Measurements from ENCODE around the gene RSPO4.

Gene RSPO4

DNA sequence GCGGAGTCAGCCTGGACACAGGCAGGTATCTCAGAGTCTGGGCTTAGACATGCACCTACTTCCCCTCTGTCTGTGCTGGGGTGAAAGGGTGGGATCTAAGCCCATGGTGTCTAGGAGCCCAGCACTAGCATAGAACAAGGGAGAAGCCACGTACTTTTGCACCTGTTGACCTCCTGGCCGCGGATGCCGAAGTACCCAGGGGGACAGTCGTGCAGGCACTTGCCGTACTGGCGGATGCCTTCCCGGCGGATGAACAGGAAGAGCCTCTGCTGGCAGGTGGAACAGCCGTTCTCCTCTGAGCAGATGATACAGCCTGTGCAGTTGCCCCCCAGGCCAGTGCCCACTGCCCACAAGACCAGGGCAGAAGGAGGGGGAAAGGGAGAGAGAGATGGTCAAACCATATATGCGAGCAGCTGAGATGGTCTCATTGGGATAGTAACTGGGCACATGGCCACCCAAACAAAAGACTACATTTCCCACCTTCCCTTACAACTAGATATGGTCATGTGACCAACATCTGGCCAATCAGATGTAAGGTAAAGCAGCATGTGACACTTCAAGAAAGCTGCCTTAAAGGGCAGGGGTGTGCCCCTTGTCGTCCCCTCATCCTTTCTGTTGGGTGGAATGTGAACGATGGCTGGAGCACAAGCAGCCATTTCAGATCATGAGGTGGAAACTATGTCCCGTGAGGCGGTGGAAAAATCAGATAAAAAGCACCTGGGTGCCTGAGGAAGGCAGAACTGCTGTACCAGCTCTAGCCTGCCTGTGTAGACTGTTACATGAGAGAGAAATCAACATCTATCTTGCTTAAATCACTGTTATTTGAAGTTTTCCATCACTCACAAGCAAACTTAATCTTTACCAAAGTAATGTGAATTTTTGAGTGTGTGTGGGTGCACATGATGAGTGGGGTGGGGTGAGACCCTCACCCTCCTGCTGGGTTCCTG is 34.0 kb downstream of the RSPO4 start:
- no peak for DNase-seq (ENCODE audit: low read depth in 2 of 2)

DNA sequence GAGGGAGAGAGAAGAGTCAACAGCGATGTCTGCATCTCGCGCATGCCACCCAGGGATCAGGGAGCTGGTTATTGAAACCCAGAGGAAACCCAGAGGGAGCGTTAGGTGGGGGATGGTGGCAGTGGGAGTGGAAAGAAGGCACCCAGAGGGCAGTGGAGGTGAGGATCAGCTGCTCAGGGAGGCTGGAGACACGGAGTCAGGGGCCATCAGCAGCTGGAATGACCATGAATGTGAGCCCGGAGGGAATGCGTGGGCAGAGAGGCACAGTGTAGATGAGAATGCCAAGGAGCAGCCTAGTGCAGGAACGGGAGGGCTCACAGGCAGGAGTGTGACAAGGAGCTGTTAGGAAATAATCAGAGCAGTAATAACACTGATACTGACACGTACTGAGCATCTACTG is 36.2 kb downstream of the RSPO4 start:
- no peak for DNase-seq (ENCODE audit: low read depth in 2 of 2)

DNA sequence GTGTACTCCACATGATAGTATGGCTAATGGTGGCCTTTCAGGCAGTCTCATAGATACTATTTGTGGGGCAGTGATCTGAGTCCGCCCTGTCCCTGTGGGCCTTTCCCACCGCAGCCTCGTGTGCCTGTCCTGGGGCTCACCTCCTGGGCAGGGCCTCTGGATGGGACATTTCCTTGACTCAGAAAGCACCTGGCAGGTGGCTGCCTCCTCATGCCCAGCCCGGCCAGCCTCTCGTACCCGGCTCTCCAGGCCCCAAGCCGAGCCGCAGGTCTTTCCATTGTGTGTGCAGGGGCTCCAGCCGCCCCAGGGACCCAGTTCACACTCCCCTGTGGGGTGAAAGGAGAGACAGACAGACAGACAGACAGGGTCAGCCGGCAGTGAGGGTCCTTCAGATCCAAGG is 38.3 kb downstream of the RSPO4 start:
- DNase-seq (ENCODE audit: low read depth in 2 of 2), result no peak

DNA sequence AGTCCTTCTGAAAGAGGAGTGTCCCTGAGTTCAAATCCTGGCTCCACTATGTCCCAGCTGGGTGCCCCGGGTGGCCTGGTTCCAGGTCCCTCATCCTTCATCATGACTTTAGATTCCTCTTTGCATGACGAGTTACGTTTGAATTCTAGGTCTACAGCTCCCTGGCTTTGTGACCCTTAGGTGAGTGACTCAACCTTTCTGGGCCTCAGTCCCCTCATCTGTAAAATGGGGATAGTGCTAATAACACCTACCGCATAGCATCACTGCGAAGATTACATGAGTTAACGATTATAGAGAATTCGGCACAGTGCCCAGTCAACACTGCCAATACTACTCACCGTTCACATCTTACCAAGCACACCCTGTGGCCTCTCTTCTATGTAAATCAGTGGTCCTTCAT is 39.4 kb downstream of the RSPO4 start:
- no peak for DNase-seq (ENCODE audit: low read depth in 2 of 2)

DNA sequence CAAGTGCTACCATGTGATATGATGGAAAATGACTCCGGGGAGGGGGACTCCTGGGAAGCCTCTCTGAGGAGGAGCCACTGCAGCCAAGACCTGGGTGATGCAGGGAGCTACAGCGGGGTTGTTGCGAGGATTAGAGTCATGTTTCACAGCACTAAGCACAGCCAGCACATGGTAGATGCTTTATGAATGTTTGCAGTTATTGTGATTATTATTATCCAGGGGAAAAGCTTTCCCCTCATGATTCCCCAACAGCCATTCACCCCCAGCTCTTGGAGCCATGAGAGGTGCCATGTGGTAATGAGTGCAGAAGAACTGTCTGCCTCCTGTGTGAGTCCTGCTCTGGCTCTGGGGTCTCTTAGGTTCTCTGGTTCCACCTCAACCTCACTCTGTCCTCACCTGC is 39.9 kb downstream of the RSPO4 start:
- no peak for DNase-seq (ENCODE audit: low read depth in 2 of 2)

DNA sequence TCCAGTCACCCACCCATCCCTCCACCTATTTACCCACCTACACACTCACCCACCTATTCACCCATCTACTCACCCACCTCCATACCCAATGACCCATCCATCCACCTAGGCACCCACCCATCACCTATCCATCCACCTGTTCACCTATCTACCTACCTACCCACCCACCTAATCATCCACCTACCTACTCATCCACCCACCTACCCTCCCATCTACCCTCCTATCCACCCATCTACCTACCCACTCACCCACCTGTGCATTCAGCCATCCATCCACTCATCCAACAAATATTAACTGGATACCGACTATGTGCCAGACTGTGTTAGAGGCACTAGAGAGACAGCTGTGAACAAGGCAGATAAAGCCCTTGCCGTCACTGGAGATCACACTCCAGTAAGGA is 40.3 kb downstream of the RSPO4 start:
- DNase-seq (ENCODE audit: low read depth in 2 of 2), result no peak

DNA sequence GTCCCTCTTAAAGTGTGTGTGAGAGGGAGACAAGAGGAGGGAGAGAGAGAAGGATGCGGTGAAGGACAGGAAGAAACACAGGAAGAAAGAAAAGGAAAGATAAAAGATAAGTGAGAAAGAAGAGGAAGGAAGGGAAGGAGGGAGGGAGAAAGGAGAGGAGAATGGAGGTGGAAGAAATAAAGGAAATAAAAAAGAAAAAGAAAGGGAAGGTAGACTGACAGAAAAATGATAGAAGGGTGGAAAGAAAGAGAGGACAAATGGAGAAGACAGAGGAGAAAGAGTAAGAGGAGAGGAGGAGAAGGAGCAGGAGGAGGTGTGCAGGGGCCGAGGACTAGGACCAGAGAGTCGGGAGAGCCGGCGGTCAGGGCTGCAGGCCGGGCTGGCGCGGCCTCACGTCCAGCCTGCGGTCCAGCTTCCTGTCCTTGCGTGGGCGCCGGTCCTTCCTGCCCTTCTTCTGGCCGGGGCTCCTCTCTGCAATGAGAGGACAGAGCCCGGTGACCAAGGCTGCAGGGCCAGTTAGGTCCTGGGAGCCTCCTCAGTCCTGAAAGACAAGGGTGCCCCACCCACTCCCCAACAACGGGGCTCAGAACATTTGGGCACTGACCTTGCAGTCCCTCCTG is 42.0 kb downstream of the RSPO4 start:
- DNase-seq (ENCODE audit: low read depth in 2 of 2), result no peak

DNA sequence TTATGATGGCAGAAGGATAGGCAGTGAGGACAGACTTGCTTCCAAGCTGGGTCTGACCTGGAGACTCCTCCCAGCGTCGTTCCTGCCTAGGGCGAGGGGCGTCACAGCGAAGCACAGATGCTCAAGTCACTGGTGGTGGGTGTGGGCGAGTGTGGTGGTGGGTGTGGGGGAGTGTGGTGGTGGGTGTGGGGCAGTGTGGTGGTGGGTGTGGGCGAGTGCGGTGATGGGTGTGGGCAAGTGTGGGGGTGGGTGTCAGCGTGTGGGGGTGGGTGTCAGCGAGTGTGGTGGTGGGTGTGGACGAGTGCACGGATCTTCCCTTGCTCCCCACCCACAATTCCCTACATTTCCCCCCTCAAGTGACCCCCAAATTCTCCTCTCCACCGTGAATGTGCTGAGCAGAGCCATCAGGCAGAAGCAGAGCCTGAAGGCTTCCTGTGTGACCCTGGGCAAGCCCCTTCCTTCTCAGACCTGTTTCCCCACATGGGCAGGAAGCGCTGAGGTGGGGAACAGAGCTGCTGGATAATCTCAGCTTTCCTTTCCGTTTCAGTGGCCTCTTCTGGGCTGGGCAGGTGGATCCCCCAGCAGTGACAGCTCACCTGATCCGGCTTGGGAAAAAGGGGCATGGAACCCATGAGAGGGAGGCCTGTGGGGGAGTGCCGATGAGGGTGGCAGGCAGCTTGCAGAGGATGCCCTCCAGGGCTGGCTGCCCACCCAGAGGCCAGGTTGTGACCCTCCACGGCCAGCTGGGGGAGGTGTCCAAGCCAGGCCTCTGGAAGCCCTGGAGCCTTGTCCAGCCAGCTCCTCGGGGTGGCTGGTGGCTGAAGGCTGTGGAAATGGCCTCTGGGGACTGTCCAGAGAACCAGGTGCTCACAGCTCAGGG is 42.9 kb downstream of the RSPO4 start:
- no peak for DNase-seq (ENCODE audit: low read depth in 2 of 2)

DNA sequence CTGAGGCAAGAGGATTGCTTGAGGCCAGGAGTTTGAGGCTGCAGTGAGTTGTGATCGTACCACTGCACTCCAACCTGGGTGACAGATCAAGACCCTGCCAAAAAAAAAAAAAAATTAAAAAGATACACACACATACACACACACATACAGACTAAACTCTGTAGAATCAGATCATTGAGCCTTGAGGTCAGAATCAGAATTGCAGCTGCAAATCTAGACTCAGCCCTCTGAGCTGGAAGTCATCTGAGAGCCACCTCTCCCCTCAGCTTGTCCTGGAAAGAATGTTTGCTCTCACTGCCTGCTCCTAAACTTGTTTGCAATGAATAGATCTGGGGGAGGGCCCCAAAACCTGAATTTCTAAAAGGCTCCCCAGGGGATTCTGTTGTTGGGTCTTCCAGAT is 44.6 kb downstream of the RSPO4 start:
- DNase-seq (ENCODE audit: low read depth in 2 of 2), result no peak

DNA sequence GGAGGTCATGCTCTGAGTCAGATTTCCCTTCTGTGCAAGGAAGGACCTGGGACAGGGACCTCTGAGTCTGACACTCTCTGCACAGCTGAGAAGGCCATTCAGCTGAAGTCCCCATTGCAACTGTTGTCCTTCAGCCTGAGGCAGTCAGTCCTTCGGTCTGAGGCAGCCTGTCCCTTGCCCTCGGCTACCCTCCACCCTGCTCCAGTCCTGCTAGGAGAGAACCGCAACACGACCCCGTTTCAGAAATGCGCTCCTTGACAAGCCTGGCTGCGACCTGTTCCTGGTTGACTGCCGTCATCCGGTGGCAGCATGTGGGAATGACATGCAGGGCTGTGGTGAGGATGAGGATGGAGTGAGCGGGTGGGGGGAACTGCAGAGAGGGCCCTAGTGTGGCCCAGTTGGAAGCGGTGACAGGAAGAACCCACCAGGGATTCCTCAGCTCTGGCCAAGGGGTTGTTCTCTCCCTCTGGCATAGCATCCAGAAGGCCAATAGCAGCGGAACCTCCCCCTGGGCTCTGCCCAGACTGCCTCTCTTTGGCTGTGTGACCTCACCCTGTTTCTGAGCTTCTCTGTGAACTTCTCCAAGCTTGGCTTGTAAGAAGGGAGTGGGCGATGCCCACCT is 45.7 kb downstream of the RSPO4 start:
- DNase-seq (ENCODE audit: low read depth in 2 of 2), result peak; percentile 67 to 69

DNA sequence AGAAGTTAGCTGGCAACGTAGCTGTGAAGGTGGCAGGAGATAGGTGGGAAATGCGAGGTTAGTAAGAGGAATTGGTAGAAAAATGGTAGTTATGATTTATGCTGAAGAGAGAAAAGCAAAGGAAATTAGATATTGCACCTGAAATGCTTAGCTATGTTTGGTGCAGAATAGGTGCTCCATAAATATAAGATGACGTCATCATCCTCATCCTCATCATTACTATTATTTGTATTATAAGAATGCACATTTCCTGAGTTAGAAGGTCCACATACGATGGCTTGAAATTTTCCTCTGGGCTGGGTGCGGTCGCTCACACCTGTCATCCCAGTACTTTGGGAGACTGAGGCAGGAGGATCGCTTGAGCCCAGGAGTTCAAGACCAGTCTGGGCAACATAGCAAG is 46.5 kb downstream of the RSPO4 start:
- no peak for DNase-seq (ENCODE audit: low read depth in 2 of 2)

DNA sequence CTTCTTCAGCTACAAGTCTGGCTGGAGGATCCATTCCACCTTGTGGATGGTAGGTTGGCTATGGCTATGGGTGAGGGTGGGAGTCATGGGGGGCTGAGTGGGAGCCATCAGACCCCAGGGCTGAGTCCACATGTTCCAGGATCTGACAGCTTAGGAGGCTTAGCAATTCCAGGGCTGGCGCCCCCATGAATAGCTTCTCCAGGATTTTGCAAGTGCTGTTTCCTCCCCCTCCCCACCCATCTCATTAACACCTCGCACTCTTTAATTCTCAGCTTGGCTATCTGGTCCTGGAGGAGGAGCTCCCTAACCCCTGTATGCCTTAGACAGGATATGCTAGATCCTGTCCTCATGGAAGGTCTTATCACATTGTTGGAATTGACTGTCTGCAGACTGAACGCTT is 47.0 kb downstream of the RSPO4 start:
- no peak for DNase-seq (ENCODE audit: low read depth in 2 of 2)

DNA sequence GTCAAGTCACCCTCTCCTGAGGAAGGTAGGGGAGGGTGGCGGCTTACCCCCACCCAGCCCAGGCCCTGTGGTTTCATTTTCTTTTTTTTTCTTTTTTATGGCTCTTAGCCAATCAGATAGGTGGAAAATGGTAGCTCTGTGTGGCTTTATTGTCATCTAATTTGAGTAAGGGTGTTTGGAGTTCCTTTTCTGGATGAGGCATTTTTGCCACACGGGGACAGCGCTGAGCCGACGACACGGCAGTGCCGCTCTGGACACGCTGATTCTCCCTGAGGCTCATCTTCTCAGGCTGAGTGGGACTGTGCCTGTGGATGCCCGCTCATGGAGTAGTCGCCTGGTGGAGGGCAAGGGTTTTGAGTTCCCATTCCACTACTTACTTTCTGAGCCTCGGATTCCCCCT is 48.4 kb downstream of the RSPO4 start:
- DNase-seq (ENCODE audit: low read depth in 2 of 2), result no peak

DNA sequence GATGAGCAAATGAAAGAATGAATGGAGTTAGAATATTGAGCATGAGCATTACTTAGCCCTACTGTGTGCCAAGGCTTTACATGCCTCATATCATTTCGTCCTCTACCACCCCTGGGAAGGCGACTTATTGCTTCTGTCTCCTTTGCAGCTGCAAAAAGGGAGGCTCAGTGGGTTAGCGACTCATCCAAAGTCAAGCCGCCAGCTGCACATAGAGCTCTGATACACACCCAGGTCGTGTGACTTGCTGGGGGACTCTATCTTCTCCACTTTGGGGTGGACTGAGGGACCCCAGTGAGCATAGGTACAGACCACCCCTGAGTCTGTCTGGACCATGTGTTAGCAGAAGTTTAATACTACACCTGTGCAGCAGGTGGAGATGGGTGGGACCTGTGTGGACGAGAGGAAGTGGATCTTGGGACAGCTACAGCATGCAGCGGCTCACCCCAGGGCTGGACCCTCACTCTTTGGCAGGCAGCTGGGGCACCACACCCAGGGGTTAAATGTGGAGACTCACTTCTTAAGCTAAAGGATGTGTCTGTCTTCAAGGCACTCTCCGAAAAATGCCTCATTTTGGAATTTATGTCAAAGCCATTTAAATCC is 49.8 kb downstream of the RSPO4 start:
- DNase-seq (ENCODE audit: low read depth in 2 of 2), result no peak

DNA sequence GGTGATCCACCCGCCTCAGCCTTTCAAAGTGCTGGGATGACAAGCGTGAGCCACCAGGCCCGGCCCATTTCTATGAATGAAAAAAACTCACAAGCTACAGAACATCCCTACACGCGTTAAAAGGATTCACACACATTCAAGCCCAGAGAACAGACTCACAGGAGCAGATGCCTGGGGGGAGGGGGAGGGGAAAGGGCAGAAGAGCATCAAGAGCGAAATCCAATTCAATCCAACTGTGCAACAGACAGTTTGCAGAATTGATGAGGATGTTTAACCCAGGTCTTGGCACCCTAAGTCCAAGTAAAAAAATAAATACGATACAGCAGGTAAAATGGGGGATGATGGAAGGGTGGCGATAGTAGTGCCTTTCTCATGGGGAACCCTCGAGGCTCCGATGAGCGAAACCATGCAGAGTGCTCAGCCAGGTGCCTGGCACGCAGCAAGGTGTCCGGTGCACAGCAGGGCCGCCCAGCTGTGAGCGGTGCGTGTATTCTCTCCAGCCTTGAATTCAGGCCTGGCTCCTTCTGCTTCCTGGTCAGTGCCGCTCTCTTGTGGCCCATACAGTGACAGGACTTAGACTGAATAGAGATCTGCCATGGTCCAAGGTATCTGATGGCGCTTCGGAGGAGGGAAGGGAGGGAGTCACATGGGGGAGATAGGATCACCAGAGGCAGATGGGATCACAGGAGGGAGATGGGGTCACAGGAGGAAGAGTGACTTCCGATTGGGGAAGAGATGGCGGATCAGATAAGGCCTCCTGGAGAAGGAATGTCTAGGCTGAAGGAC is 50.5 kb downstream of the RSPO4 start:
- no peak for DNase-seq (ENCODE audit: low read depth in 2 of 2)

DNA sequence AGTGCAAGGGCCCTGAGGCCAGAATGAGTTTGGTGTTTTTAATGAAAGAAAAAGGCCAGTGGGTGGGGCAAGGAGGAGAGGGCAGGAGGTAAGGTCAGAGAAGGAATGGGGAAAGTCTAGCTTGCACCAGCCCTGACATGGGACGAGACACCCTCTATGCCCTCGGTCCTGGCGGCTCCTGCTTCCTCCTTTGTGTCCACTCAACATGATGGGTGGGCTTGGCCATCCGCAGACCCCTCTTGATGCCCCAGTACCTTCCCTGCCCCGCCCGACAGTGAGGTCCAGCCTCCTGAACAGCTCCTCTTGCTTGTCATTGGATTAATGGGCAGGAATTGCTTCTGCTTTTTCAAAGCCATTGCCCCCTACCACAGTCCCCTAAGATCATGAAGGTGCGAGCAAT is 52.4 kb downstream of the RSPO4 start:
- DNase-seq (ENCODE audit: low read depth in 2 of 2), result no peak

DNA sequence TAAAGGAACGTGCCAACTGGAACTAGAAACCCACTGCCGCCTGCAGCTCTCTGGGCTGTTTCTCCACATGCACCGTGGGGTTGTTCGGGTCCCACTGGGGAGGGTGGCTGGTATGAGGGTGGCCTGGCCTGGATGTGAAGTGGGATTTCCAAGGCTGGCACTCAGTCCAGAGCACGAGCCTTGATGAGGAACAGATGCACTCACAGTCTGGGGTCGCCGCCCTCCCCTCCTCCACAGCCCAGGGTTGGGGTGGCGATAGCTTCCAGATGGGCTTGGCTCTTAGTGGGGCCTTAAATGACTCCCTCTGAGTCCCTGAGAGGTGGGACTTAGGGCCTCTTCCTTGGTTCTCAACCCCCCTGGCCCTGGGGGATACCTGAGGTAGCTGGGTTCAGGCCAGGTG is 55.3 kb downstream of the RSPO4 start:
- no peak for DNase-seq (ENCODE audit: low read depth in 2 of 2)

DNA sequence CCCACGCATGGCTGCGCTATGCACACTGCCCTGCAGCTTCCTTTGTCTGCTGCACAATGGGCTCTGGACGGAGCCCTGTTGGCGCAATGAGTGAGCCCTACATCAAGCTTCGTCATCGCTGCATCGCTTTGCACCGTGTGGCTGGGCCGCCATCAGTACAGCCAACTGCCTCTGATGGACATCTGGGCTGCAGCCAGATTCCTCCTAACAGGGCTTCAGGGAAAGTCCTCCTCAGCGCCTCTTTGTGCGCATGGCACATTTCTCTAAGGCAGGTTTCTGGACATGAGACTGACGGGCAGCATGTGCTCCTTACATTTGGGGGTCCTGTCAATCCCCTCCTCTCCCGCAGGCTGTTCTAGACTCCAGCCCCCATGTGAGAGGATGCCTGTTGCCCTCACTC is 56.3 kb downstream of the RSPO4 start:
- DNase-seq (ENCODE audit: low read depth in 2 of 2), result no peak

DNA sequence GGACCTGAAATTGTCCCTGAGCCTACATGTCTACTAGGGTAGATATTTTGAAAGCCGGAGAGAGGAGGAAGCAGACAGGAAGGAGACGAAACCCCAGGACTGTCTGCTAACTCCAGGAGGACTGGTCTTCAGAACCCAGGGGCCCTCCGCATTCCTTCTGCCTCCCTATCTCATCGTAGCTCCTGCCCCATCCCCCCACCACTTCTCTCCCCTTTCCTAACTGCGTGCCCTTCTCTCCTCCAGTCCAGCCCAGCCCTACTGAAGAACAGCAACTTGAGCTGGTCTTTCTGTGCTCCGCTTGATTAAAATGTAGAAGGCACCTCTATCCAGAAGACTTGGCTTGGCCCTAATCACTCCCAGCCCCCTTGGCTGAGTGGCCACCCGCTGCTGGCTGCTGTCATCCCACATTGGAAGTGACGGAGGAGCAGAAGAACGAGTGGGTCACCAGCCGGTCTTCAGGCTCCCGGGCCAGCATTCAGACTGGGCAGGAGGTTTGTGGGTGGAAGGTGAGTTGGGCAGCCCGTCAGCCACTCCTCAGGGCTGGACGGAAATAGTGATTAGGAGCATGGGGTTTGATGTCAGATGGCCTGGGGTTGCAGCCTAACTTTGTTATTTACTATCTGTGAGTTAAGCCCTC is 57.2 kb downstream of the RSPO4 start:
- DNase-seq (ENCODE audit: low read depth in 2 of 2), result no peak

DNA sequence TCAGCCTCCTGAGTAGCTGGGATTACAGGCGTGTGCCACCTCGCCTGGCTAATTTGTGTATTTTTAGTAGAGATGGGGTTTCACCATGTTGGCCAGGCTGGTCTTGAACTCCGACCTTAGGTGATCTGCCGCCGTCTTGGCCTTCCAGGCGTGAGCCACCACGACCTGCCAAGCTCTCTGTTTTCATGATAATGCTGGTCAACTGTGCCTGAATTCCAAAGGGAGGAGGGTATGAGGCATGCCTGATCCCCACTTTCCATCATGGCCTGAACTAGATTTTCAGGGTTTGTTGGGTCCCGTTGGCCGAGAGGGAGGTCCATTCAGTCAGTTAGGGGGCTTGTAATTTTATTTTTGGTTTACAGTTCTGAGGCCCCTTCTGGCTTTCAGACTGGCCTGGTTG is 58.0 kb downstream of the RSPO4 start:
- no peak for DNase-seq (ENCODE audit: low read depth in 2 of 2)
